Testis (tissue), 2 donors: Measurements from ENCODE around the gene ANAPC1.
"Not testable (repeated sequence)": the region's sequence is repeated elsewhere in the genome, so short reads cannot be mapped to it uniquely, and the experiment has no call there.

ENCODE experiments used
- CTCF ChIP-seq, 3 experiments: fragments of 450-650 bp in 2 of 3; fragments of 200-600 bp in 1 of 3; sonication (generic) in 1 of 3; IDR thresholded peaks; one replicate each; pipeline ENCODE4 v1.5.1; 2016 to 2019; ENCODE audit warnings: antibody characterized with exemption in 3 of 3, mild to moderate bottlenecking in 2 of 3, moderate library complexity in 1 of 3
- POLR2A ChIP-seq: fragments of 450-650 bp; IDR thresholded peaks from one replicate; pipeline ENCODE4 v1.6.1; 2017; ENCODE audit warnings: antibody characterized with exemption, mild to moderate bottlenecking, moderate library complexity

GRCh38 chr2:111748429-111748828, 135.6 kb downstream of the ANAPC1 start:
- not testable (repeated sequence) for TF ChIP-seq CTCF (IDR thresholded peaks at IDR 0.05); POLR2A
